GM21423 (cell line): ENCODE data around the gene RGS10.
A peak's percentile ranks its signal among the peaks of the same experiment; 100 is the strongest.
"Not testable (repeated sequence)": the region's sequence is repeated elsewhere in the genome, so short reads cannot be mapped to it uniquely, and the experiment has no call there.

Source experiments
- ATAC-seq: cut with Tn5 transposase; IDR thresholded peaks from one replicate; pipeline ENCODE4 v1.9.1; 2021; ENCODE audit warnings: mild to moderate bottlenecking, moderate library complexity; ENCODE audit not compliant: unreplicated experiment

Gene RGS10, protein sequence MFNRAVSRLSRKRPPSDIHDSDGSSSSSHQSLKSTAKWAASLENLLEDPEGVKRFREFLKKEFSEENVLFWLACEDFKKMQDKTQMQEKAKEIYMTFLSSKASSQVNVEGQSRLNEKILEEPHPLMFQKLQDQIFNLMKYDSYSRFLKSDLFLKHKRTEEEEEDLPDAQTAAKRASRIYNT

DNA sequence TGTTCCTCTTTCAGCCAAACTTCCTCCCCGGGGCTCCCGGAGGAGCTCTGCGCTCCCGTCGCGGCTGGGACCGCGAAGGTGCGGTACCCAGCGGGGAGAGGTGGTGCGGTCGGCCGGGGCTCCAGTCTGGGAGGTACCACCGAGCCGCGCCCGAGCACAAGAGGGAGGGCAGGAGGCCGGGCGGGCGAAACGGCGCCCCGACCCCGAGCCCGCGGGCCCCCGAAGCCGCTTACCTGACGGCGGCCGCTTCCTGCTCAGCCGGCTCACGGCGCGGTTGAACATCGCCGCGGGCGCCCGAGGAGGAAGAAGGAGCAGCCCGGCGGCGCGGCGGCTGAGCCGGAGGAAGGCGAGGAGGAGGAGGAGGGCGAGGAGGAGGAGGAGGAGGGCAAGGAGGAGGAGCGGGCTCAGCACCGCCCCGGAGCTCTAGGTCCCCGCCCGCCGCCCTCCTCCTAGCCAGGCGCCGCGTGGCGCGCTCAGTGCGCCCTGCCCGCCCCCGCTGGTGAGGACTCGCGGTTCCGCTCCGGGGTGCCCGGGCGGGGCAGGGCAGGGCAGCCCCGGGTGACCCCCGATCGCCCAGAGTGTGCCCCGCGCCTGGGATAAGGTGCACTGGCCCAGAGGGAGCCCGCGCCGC is at the start of gene RGS10:
Gene RGS10 (minus strand): TSS at position 363 of the 631 bp plus-strand sequence. CDS start 81 bp downstream, at position 282.
- ATAC-seq = peak; percentile 74

DNA sequence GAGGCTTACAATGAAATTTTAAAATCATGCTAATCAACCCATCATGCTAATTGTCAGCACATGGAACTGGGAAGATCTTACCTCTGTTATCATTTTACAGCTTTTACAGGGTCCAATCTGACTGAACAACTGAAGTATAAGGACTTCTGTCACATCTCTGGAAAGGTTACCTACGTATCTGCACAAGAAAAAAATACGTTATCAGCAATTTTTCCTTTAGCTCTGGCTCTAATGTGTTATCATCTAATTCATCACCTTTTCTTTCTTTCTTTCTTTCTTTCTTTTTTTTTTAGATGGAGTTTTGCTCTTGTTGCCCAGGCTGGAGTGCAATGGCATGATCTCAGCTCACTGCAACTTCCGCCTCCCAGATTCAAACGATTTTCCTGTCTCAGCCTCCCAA is 45.6 kb upstream of the RGS10 start:
- no peak for ATAC-seq

DNA sequence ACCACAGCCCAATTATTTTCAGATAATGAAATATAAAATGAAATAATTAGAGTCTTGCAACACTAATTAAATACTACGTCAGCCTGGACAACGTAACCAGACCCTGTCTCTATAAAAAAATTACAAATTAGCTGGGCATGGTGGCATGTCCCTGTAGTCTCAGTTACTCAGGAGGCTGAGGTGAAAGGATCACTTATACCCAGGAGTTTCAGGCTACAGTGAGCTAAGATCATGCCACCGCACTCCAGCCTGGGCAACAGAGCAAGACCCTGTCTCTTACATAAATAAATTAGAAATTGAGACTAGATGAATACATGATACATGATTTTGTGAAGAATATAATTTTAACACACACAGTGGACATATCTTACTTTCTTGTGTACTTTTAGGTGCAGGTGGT is 35.8 kb upstream of the RGS10 start:
- ATAC-seq = no peak

DNA sequence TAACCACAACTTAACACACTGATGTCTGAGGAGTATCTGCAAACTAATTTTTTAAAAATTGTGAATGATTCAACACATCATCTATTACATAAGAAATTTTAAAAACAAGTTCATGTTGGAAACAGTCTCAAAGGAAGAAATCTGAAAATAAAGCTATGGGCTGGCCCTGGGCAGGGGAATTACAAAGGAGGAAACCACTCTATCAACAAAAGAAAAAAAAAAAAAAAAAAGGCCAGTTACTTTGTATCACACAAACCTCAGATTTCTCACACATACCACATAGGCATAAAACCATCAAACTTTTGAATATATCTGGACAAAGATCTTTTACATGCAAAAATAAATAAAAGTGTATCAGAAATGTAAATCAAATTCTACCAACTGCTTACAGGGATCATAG is 33.5 kb upstream of the RGS10 start:
- ATAC-seq = no peak

DNA sequence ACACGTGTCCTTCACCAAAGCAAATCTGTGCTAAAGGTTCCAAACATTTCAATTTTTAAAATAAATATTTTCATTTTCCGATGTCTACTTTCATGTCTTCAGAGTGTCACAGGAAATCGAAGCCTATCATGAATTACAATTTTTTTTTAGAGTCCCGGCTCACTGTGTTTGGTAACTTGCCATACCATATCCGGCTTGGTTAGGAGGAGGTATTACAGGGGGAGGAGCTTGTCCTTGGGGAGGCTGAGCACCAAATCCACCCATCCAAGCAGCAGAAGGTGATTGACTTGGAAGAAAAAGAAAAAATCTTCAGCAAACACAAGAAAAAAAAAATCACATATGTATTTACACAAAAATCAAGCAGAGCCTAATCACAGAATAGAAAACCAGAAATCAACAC is 33.0 kb upstream of the RGS10 start:
- ATAC-seq = no peak

DNA sequence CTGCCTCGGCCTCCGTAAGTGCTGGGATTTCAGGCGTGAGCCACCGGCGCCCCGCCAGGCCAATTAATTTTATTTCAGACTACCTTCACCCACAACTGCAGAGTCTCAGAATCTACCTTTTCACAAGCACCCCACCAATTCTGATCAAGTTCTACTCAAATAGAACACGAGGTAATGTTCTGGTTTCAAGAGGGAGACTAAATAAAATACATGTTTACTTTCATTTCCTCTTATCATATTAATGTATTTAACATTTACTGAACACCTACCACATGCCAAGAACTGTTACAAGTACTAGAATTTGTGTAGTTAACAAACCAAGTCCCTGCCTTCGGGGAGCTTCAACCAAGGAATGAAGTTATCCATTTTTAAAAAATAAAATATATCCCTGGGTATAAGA is 25.5 kb upstream of the RGS10 start:
- ATAC-seq = no peak

DNA sequence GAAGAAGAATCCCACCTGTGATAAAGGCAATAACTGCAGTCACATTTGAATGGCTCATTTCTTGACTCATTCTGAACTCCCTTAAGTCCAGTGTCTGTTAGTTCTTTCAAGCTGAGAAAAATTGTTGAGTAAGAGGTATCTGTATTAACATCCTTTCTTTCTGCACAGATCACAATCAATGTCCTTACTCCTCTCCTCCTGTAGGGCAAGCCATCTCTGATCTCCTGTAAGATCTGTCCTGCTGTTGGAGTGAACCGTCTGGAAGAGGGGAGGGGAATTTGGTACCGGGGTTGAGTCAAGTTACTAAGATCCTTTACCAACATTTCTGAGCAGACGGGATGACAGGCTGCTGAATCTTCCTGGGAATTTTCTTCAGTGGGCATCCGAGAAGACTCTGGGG is 19.6 kb upstream of the RGS10 start:
- no peak for ATAC-seq

DNA sequence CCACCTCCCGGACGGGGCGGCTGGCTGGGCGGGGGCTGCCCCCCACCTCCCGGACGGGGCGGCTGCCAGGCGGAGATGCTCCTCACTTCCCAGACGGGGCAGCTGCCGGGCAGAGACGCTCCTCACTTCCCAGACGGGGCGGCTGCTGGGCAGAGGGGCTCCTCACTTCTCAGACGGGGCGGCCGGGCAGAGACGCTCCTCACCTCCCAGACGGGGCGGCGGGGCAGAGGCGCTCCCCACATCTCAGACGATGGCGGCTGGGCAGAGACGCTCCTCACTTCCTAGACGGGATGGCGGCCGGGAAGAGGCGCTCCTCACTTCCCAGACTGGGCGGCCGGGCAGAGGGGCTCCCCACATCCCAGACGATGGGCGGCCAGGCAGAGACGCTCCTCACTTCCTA is 17.0 kb upstream of the RGS10 start:
- not testable (repeated sequence) for ATAC-seq

DNA sequence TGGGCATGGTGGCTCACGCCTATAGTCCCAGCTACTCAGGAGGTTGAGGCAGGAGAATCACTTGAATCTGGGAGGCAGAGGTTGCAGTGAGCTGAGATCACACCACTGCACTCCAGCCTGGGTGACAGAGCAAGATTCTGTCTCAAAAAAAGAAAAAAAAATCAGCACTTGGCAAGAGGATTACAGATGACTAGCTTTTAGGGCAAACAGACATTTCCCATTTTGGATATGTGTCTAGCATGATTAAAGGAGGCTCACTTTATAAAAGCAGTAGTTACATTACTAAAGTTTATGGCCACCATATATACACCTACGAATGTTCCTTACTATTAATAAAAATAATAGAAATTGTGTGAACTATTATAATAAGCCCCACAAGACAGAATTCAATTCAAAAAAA is 13.6 kb upstream of the RGS10 start:
- ATAC-seq = not testable (repeated sequence)

DNA sequence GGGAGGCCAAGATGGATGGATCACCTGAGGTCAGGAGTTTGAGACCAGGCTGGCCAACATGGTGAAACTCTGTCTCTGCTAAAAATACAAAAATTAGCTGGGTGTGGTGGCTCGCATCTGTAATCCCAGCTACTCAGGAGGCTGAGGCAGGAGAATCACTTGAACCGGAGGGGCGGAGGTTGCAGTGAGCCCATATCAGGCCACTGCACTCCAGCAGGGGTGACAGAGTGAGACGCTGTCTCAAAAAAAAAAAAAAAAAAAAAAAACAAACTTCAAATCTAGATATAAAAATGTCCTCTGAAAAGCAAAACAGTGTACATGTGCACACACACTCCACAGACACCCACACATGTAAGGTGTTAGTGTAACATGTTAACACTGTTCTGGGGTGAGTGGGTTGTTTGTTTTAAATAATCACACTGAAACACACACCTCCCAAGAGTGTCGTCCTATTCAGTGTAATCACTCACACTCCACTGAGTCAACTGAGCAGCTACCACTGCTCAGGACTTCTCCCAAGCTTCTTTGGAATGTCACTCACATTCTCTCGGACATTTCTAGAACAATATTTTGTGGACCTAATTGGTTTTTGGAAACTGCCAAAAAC is 12.8 kb upstream of the RGS10 start:
- no peak for ATAC-seq

DNA sequence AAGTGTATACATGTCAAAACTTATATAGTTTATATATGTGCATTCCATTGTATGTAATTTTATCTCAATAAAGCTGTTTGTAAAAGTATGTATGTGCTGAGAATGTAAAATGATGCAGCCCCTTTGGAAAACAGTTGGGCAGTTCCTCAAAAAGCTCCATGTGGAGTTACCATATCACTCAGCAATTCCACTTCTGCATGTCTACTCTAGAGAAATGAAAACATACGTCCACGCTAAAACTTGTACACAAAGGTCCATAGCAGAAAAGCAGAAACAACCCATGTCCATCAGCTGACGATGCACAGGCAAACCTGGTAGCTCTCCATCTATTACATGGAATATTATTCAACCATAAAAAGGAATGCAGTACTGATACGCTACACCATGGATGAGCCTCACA is 8.3 kb upstream of the RGS10 start:
- ATAC-seq = no peak

DNA sequence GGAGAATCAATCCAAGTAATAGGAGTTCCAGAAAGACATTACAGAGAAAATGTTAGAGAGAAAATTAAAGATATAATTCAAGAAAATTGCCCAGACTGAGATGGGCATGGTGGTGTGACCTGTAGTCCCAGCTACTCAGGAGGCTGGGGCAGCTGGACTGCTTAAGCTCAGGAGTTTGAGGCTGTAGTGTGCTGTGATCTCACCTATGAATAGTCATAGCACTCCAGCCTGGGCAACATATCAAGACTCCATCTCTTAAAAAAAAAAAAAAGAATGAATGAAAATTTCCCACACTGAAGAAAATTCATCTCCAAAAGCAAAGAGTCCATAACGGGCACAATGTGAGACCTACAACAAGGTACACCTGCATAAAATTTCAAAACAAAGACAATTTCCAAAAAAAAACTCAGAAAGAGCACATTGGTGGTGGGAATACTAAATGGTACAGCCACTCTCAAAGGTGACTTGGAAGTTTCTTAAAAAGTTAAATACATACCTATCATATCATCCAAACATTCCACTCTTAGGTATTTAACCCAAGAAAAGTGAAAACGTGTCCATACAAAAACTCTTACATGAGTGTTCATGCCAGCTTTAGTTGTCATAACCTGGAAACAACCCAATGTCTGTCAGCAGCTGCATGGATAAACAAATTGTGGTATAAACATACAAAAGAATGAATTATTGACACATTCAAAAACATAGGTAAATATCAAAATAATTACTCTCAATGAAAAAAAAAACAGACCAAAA is 6.9 kb upstream of the RGS10 start:
- ATAC-seq = no peak

DNA sequence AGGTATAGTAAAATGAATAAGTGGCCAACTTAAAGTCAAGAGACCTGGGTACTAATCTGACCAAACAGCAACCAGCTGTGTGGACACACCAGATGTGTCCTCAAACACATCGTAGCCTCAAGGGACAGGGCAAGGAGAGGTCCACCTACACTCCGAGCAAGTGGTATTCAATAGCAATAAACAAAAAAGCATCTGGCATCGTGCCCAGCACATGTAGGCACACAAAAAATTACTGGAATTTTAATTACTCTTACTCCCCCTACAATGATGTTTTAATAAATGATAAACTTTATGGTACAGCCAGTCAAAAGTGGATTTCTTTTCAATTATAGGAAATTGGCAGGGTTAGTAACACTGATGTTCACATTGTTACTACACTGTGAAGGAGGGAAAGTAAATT is 3.5 kb upstream of the RGS10 start:
- no peak for ATAC-seq

DNA sequence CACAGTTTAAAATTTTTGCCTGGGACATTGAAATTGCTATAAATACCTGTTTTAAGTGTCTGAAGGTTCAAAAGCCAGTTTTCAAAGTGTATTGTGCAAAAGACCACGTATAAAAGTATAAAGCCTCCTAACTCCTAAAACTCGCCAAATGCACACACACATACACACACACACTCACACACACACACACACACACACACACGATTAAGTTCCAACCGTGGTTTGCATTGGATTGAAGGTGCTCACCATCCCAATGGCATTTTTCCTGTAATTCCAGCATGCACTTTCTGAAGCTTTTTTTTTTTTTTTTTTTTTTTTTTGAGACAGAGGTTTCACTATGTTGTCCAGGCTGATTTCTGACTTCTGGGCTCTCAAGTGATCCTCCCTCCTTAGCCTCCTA is 2.8 kb upstream of the RGS10 start:
- ATAC-seq = no peak

DNA sequence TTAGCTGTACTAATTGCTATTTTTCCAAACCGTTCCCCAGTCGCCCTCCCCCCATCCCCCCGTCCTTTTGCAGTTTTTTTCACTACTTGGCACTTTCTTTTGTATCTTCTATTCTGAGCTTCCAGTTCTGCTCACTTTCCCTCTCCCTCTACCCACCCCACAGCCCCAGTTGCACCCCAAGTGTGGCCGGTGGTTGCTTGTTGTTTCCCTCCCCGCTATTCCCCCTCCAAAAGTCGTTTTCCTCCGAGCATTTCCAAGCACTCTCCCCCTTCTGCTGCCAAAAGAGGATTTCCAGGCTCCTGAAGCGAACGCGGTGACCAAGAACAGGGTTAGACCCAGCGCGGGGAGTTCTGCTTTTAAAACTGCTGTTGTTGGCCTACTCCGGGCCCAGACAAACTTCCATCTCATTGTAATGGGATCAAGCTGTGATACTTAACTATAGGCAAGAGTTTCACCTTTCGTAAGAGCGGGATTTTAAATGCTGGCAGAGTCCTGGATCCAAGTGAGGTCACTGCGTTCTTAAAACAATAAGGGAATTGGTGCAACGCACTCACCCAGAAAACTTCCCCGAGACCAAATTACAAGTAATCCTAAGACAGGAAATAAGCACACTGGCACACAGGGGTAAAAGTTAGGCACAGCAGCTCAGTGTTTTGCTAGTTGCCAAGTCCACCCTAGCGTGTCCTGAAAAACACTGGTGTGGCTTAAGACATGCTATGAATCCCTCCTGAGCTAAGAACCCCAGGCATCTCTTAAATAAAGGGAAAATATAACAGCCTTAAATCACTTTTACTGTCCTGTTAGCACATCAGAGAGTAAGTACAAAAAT is 1.5 kb upstream of the RGS10 start:
- ATAC-seq = no peak

DNA sequence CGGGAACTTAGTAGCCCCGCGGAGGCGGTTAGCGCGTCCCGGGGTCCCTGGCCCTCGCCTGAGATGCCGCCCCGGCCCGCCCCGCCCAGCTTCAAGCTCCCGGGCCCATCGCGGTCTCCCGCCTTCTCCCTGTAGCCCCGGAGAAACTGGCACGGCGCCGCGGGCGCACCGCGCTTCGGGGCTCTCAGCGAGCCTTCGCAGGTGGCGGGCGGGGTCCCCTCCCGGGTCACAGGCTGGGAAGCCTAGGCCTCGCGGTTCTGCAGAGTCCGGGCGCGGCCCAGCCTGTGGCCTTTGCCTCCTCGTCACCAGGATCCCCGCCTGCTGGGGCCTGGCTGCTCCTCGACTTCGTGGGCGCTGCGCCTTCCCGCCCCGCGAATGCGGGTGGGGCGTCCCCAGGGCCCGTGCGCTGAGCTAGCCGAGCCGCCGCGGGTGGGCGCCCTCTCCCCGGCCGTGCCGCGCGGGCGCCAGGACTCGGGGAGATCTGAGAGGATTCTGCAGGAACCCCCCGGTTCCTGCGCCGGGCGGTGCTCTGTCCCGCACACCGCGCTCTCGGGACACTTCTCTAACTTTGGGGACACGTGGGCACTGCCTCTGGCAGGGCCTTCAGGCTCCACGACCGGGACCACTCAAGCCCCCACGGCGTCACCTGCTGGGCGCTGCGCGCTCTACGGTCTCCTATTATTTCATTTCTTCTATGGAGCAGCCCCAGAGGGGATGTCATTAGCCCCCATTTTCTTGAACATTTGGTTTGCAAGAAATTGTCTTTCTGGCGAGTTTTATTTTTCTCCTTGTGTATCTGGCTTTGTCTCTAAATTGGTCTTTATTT is 682 bp upstream of the RGS10 start:
- peak; percentile 46 for ATAC-seq

DNA sequence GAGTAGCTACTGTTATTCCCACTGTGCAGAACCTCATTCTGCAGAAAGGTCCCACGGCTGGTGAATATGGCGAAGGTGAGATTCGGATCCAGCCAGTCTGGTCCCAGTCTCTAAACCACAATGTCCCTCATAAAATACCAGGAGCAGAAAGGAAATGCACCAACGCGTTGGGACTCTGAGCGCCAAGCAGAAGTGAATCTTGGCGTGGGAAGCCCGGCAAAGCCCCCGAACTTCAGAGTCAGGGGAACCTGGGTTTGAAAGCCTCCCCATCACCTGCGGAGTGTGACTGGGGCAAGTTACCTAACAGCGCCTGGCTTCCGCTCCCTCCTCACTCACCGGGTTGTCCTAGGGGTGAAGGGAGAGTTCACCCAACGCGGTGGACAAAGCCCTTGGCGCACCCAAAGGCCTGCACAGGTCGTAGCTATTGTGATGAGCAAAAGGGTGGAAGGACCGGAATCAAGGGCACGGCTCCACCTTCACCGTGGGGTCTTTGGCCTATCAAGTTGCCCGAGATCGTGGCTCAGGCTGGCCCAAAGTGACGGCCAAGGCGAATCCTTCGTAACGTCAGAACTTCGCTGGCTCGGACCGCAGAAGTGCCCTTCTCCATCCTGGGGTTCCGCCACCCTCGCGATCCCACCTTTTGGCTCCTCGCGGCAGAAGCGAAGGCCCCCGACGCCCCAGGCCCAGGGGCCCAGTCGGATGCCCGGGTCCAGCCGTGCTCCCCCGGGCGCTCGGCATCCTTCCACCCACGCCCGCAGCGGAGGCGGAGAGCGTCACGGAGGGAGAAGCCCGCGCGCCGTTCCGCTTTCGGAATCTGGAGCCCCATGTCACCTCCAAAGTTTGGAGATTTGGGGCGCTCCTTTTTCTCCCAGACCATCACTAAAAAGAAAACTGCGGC is 811 bp downstream of the RGS10 start:
- no peak for ATAC-seq

DNA sequence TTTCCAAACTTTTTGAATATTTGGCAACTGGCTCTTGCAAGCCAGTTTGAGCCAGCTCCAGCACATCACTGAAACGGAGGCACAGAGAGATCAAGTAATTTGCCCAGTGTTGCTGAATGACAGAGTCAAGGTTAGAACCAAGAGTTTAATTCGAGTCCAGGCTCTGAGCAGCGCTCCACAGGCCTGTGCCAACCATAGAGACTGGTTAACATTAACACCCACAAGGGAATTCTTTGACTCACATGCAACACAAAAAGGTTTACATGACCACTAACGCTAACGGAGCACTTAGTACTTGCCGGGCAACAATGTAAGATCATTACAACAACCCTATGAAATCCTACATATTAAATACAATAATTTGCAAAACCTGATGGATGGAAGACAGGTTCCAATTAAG is 1.5 kb downstream of the RGS10 start:
- ATAC-seq = no peak

DNA sequence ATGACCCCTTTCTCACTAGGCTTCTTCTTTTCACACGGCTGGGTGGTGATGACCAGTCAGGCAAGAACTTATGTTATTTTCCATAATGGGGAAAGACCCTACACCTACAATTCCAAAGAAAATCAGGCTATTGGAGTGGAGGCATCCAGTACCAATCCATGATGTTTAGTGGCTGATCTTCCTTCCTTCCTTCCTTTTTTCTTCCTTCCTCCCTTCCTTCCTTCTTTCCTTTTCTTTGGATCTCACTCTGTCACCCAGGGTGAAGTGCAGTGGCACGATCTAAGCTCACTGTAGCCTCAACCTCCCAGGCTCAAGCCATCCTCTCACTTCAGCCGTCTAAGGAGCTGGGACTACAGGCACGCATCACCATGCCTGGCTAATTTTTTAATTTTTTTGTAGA is 2.5 kb downstream of the RGS10 start:
- no peak for ATAC-seq
